Measurements from ENCODE around the gene HOXA6.

The HOXA6 gene

DNA sequence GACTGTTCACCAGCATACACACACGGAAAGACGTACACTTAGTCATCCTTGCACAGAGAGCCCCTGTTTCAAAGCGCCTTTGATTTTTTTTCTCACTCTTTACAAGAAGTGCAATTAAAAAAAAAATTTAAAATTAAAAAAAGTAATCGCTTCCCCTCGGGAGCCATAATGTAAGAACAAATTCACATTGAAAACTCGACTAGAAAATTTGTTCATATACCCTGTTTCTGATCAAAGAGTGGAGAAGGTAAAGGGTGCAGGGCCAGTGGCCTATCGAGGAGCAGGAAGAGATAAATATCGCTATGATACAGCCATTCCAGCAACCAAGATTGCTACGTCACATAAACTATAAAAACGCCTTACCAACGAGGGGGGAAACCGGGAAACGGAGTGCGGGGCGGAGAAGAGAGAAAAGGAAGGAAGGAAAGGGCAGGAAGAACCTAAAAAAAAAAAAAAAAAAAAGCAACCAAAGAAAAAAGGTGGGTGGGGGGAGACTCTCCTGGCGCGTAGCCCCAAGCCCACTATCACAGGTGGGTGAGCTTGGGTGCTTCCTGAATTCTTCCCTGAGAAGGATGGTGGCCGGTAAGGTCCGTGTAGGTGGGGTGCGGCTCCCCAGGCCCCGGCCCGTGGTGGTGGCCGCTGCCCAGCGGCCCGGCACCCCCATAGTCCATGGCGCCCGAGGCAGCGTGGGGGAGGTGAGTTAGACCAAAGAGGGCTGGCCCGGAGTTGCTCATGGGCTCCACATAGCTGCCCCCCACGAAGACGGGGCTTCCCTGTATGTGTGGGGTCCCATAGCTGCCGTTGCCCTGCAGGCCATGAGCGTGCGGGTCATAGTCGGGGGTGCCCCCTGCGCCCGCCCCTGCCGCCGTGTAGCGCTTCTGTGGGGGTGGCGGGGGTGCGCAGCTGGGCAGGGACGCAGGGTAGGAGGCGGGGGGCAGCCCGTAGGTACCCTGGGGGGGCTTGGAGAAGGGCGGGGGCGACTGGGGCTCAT is 39.9 kb downstream of the HOXA6 start:
- peak; percentile 53 for DNase-seq

DNA sequence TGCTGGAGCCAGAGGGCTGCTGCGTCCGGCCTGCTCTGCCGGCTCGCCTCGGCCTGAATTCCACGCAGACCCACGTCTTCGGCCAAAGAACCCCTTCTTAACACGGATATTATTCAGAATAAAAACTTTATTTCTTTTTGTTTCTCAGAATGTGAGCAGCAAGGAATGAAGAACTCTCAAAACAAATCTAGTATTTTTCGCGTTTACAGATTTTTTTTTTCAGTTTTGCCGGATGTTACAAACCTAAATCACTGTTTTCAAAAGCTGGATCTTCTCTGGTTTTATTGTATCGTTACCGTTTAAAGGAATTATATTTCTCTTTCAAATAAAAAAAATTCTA is 40.7 kb downstream of the HOXA6 start:
- peak; percentile 75 for DNase-seq

DNA sequence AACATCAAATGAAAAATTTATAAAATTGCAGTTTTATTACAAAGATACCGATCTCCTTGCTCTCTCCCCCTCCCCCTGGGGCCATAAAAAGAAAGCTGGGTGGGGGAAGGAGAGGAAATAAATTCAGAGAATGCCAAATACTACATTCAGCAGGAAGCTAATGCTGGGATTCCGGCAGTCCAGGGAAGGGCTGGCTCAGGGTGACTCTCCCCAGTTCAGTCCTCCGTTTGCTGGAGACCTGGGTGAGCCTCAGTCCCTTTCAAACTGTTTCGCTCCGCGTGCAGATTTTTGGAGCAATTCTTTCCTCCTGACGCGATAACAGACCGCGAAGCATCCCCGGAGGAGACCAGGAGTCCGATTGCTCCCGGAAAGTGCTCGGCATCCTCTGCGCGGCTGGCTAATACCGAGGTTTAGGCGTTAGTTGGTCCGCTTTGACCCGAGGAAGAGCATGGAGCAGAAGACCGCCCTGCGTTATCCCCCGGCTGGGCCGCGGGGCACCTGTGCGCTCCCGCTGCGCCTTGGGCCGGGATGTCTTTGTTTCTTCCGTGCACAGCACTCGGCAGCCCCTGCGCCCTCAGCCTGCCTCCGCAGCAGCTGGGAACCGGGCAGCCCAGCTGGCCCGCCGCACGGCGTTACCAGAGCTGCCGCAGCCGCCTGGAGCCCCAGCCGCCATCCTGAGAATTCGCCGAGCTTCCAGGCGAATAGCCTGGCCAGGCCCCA is 41.2 kb downstream of the HOXA6 start:
- DNase-seq = peak; percentile 56

DNA sequence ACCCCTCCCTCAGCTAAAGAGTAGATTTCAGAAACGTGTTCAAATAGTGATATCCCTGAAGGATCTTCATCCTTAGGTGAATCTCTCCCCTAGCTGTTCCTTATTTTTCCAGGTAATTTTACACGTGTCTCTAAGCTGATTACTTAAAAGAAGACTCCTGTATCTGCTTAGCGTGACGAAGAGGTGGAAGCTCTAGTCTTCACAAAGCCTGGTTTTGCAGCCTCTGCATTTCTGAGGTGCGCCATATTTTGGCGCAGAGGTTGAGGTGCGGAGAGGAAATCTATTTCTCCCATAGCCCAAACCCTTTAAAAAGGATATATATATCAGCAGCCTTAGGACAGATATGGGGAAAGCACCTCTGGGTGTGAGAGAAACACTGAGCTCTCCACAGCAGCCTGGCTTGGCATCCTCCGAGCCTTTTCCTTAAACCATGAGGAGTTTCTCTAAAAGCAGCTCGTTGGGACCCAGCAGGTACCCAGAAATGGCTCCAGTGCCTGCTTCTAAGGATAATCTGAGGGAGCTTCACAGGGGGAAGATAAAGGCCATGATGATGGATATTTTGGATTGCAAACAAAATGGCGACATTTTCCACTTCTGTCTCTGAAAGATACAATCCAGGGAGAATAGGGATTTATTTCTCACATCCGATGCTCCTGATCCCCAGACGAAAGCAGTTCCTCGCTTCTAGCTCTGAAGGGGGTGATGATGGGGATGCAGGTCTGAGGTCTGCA is 42.1 kb downstream of the HOXA6 start:
- no peak for DNase-seq

DNA sequence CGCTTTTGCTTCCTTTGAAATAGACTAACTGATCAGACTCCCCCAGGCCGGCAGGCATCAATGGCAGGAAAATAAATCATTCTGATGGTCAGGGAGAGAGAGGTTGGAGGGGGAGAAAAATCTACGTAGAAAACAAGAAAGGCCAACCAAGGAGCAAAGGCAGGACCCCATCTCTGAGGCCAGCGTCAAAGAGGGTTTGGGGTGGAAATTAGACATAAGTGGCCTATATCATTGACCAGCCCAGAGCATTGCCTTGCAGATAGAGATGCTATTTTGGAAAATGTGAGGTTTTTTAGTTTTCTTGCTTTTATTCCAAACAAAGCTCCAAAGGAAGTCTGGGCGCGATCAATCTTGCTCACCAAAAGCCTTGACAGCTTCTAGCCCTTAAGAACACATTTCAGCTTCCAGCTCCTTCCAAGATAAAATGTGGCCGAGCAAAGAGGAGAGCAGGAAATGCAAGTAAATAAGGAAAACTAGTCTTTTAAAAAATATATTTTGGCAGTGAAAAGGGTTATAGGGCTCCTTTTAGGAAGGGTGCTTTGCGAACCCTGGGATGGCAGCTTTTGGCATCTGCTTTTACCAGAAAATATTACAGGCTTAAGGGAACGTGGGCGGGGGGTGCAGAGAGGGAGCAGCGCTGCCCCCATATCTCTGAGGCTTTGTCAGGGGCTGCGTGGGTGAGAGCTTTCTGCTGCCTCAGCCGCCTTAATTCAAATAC is 43.1 kb downstream of the HOXA6 start:
- DNase-seq = no peak

DNA sequence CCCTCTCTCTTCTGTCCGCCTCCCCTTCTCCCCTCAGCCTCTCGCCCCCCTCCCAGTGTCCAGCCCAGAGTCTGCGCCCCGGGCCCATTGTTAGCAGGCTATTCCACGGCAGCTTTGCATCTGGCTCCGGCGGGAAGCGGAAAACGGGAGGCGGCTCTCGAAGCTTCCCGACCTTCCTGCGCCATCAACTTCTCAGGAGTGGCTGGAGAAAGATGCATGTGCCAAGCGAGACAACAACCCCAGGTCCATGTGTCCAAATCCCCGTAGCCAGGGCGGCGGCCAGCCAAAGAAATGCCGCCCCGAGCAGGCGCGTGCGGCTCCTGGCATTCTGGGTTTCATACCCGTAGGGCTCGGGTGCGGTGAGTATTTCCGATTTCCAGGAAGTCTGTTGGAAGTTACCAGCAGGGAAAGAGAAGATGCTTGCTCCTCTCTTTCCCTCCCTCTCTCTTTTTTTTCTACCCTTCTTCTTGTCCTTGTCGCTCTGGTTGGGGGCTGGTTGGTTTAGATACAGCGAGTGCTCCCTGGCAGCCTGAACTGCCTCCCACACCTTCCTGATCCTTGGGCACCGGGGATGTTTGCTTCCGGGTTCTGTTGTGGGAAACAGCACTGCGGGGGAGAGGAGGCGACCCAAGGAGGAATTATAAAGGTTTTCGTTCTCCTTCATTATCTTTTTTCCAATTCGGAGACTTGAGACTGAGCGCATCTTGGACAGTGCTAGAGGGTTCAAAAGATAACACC is 43.9 kb downstream of the HOXA6 start:
- DNase-seq = peak; percentile 52

DNA sequence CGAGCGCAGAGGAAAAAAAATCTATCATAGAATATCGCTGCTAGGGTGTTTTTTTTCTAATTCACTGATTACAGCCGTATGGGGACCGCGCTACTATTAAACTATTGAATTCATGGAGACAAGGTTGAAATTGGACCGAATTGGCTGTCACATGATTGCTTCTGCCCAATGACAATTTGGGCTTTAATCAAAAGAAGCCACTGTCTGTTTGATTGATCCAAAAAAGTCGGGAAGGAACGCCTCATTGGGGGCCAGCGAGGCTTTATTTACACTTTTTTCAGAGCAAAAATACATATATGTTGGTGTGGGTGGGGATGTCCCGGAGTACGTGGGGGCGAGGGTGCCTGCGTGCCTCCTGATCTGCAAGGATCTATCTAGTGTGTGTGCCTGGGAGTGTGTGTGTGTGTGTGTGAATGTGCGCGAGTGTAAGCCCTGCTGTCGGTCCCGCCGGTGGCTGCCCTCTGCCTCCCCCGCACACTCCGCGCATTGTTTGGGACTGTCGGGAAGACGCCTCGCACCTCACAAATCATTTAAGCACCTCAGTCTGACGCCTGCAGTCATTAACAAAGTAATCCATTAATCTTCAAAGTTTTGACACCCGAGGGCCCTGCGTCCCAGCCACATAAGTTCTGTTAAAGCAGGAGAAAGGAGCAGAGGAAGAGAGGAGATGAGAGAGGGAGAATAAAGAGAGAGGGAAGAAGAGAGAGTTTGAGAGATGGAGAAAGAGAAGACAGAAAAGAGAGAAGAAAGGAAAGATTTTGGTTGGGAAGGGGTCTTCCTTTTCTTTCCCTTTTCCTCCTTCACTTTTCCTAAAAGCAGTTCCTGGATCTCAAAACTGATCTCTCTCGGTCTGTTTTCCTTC is 44.8 kb downstream of the HOXA6 start, which contains the start of gene HOXA2:
HOXA2 (minus strand) TSS at position 103 of the 862 bp plus-strand sequence. CDS start 183 bp downstream, outside the sequence.
- DNase-seq = peak; percentile 61

DNA sequence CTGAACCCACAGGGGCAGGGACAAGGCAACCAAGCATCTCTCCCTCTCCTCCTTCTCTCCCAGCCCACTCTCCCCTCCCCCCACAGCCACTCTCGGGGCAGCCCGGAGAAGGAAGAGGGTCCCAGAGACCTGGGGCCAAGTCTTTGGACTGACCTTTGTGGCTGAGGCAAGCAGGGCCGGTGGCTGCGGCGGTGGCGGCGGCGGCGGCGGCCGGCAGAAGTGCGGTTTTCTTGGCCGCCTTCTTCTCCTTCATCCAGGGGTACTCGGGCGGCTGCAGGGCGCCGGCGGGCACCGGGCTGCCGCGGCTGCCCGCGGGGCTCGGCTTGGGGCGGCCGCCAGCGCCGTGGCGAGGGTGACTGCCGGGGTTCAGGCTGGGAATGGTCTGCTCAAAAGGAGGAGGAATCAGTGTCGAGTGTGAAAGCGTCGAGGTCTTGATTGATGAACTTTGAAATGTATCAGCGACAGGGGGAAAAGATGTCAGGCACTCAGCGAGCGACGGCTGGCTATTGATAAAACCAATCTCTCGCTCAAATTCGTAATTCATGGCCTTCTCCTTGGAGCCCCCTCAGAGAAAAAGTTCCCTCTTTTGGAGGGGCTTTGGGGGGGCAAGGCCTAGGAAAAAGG is 45.5 kb downstream of the HOXA6 start:
- DNase-seq = no peak

DNA sequence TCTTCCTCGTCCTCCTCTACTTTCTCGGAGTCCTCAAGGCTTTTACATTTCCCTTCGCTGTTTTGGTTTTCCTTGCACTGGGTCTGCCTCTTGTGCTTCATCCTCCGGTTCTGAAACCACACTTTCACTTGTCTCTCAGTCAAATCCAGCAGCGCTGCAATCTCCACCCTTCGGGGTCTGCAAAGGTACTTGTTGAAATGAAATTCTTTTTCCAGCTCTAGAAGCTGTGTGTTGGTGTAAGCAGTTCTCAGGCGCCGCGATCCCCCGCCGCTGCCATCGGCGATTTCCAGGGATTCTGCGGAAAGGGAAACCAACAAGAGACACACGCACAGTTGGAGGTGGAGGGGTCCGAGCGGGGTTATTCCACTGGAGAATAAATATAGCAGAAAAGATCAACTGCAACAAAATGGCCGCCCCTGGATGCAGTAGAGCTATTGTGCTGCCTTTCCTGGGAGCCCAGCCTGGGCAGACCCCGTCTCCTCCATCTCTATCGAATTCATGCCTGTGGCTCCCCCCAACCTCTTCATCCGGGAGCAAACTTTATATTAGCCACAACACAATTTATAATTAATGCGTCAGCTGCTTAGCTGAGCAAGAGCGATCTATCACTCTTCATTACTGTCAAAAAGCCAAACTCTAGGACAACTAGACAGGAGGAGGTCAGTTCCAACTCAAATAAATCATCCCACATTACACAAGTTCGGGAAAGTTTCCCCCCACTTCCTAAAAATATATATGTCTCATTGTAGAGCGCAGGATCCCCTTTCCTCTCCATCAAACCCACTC is 46.2 kb downstream of the HOXA6 start:
- DNase-seq = peak; percentile 77

DNA sequence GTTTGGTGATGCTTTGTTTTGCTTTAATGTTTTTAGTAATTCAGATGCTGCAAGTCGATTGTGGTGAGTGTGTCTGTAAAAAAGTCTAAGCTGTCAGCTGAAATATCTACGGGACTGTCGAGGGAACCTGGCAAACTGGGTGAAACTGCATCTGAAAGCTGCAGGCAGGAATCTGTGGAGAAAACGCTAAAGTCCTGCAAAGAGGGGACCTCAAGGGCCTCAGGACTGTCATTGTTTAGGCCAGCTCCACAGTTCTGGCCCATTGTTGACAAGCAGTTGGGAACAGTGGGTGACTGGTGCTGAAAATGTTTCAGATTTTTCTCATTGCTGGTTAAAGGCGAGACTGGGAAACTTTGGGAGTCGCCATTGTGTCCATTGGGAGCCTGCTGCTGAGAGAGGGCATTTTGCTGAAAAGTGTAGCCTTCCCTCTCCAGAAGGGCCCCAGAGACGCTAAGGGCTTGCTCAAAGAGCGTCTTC is 46.8 kb downstream of the HOXA6 start:
- peak; percentile 76 for DNase-seq

DNA sequence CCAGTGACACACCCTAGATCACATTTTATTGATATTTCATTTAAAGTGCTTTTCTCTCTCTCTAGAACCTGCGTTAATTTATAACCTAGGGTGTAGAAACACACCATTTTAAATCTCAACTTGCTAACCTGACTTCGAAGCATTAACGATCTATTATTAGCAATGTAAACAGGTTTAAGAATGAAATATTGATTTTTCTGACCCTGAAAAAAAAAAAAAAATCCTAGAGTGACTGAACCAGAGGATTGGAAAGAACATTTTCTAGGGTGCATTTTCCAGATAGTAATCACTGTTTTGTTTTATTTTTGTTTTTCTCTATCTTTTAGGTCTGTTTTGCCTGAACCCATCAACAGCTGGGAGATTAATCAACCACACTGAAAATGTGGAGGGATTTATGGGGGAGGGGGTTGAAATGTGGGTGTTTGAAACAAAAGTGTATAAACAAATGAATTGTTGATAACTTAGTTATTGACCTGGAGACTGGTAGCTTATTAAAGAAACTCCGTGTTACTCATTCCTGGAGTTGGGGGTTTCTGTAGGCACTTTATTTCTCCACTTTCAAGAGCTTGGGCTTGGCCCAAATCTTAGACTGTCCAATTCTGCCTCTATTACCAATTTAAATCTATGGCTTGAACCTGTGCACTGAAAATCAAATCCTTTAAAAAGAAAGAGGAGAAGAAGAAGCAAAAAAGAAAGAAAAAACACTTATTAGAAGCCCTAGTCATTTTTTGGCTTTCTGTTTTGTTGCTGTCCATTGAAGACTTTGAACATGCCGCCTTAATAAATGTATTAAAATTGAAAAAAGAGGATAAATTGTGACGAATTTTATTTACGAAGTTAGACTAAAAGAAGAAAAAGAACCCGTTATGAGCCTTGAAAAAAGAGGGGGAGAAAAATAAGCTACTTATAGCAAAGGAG is 47.9 kb downstream of the HOXA6 start:
- peak; percentile 40 for DNase-seq

DNA sequence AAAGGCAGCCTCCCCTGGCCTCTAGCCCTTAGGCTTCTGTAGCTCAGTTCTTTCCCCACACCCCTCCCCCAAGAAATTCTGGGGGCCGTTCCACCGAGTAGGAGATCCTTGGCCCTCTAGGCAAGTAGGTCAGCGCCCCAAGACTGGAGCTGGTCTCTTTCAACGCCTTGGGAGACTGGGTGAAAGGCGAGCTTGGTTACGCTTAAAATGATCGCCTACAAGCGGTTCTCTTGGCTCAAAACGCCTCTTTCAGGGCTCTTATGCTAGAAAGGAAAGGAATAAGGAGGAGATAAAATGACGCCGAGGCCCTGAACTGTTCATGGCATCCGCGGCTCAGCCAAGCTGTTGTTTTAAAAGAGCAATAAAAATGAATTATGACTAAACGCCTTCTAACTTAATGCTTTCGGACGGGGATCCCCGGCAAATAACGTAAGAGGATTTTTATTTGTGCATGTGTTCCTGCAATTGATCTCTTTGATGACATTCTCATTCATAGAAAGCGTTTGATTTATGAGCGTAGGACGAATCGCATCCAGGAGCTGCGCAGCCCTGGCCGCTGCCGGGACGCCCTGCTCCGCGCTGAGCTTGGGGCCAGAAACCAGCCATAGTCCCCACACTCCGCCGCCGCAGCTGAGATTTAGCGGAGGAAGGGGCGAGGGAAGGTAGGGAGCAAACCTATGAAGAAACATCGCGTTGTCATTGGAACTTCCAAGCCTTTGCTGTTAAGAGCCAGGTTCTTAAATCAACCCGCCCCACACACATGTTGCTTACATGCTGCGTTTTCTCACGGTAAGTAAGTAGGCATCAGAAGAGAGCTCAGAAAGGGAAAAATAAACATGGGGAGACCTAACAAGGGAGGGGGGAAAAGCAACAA is 48.8 kb downstream of the HOXA6 start:
- DNase-seq = peak; percentile 69

DNA sequence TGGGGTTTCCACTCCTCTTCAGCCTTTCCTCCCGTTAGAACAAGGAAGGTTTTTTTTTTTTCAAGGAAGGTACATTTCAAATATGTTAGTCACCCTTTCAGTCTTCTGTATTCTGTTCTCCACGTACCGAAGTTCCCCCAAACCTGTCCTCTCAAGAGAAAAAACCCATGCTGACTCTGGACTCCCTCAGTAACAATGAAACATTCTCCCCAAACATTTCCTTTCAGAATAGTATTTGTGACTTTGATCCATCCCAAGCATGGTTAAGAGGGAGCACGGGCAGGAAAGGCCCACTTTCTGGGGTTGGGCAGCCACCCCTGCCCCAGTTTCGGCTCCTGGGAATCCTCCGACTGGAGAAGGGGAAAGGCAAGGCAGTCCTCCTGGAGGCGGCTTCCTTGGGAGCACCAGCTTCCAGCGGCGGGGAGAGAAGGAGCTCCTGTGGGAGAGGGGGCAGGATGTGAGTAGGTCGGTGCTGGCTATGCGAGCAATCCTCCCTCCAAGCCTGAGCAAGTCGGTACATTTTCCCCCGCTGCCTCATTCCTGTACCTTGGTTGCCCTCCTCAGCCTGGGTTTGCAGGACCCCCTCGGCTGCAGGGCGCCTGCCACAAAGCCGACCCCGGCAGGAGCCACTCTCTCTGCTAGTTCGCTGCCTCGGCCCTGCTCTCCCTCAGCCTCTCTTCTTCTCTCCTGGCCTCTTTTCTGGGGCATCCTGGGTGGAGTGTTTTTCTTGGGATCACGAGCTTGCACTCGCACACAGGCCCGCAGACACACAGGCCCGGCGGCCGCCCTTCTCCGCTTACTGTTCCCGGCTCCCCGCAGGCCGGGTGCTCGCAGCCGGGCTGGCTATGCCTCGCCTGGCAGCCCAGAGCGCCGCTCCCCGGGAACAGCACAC is 49.6 kb downstream of the HOXA6 start:
- DNase-seq = peak; percentile 46

DNA sequence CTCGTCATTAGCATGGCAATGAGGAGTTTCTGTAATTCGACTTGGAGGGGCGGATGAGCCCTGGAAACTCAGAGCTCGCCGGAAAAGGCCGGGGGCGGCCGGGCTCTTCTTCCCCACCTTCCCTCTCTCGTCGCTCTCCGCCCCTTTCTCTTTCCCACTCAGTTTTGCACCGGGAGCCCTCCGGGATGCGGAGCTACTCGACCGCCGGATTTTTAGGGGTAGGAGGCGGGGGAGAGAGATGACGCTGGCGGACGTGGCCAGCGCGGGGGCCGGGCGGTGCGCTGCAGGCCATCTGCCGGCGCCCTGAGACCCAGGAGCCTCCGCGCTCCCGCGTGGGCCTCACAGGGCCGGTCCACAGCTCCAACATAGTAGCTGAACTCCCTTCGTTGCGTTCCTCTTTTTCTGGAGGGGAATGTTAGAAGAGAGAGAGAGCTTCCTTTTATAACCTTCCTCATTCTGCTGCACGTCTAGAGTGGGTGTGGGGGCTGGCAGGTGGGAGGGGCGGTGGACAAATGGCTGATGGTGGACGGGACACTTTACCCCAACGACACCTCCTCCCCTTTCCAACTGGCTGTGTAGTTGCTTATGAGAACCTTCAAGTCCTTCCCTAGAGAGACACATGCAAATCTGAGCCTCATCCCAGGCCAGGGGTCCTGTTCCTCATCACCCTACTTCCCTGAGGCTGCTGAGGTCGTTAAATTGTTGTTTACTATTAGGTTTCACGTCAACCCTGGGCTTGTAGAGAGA is 50.6 kb downstream of the HOXA6 start:
- no peak for DNase-seq
